ENCODE data around the gene SYNM. TPM values are rescaled to one million over a fixed set of nuclear protein-coding genes. Genes with fewer than 3 reads are reported as not detected.

Gene SYNM
- total and polyA plus RNA-seq, 2 of the 8 experiments (the other 6 are each of a cell fraction or from before 2014, with no cell fraction given), result 0.89 to 2.0 TPM

- Histone ChIP-seq H2BK20ac (ENCODE audit: low read length) (no peak overlapping the region), H2BK120ac (replicated peaks; ENCODE audit: low read depth, low read length) (no peak overlapping the region), H3K79me1 (ENCODE audit: low read depth, low read length) (no peaks in the 10 kb centered on the region), H4K91ac (replicated peaks; ENCODE audit: insufficient read length, low read length) (no peak overlapping the region), H3K23me2 (ENCODE audit: low read depth, low read length) (no peaks in the 10 kb centered on the region), H3K14ac (ENCODE audit: insufficient read length) (no peak overlapping the region), H3K18ac (ENCODE audit: extremely low read depth, low read length) (no peak overlapping the region), H4K5ac (ENCODE audit: insufficient read length, low read depth, low read length) (no peak overlapping the region), H4K20me1 (replicated peaks in 1 of 2; ENCODE audit: control insufficient read depth in 1 of 2, insufficient read depth in 2 of 2, low read length in 2 of 2) (peaks cover 0 to 1% of the 10 kb centered on the region in 2 experiments), H3K9me3 (ENCODE audit: insufficient read depth in 2 of 2, low read depth in 1 of 2, low read length in 1 of 2) (no peaks in the 10 kb centered on the region), H3K9ac (replicated peaks in 1 of 4; ENCODE audit: extremely low read depth in 1 of 4, low read depth in 3 of 4, low read length in 3 of 4) (no peak overlapping the region), H2BK5ac (ENCODE audit: low read depth, low read length) (no peak overlapping the region), H4K8ac (ENCODE audit: extremely low read depth, insufficient read depth, low read length) (no peak overlapping the region), H3K79me2 (ENCODE audit: control insufficient read depth in 1 of 2, insufficient read depth in 2 of 2, low read length in 2 of 2) (no peaks in the 10 kb centered on the region), H2BK12ac (ENCODE audit: low read depth, low read length) (no peak overlapping the region), H3K4ac (replicated peaks; ENCODE audit: insufficient read length, low read depth, low read length) (no peak overlapping the region), H2AK5ac (ENCODE audit: low read depth, low read length) (0 out of 2 replicates have a peak overlapping the region, but pooled peaks have one; percentile 28), H3K56ac (replicated peaks; ENCODE audit: insufficient read length, low read depth, low read length) (no peak overlapping the region), H3K4me2 (ENCODE audit: insufficient read depth in 1 of 2, low read depth in 2 of 2, low read length in 2 of 2) (no peak overlapping the region), H2AFZ (ENCODE audit: low read length) (no peak overlapping the region), H3K36me3 (ENCODE audit: control insufficient read depth in 2 of 4, insufficient read depth in 4 of 4, low read length in 3 of 4) (no peaks in the 10 kb centered on the region), H3K4me1 (replicated peaks in 1 of 4; ENCODE audit: control insufficient read depth in 3 of 4, insufficient read depth in 4 of 4, low read length in 3 of 4) (peaks cover 0 to 3% (median 0%) of the 10 kb centered on the region in 4 experiments; a peak in 1 of 7 replicates), H3K27me3 (replicated peaks in 1 of 4; ENCODE audit: control insufficient read depth in 3 of 4, extremely low read depth in 1 of 4, insufficient read depth in 3 of 4, low read length in 3 of 4) (no peaks in the 10 kb centered on the region), H3K23ac (ENCODE audit: insufficient read length) (no peak overlapping the region), H3K27ac (ENCODE audit: low read depth, low read length) (no peak overlapping the region), H2BK15ac (ENCODE audit: low read length) (no peak overlapping the region), H3K4me3 (ENCODE audit: extremely low read depth in 1 of 4, insufficient read depth in 2 of 4, low read depth in 3 of 4, low read length in 4 of 4) (no peak overlapping the region)
- TF ChIP-seq SRF (IDR thresholded peaks at IDR 0.05; ENCODE audit: low read depth, low read length) (no peak), POU5F1 (IDR thresholded peaks at IDR 0.05; ENCODE audit: low read depth, low read length) (no peak), SIN3A (conservative IDR thresholded peaks at IDR 0.05 in 1 of 2, IDR thresholded peaks at IDR 0.05 in 1 of 2; ENCODE audit: low read depth in 1 of 2, low read length in 2 of 2) (no peak), RFX5 (IDR thresholded peaks at IDR 0.05; ENCODE audit: borderline replicate concordance, low read depth, low read length) (no peak)
- no peak for DNase-seq (ENCODE audit: low read depth in 1 of 2, low spot score in 2 of 2)
- ChIA-PET POLR2A (ENCODE audit: partially characterized antibody) (interaction anchor here (1.5 kb wide), 1 partner anchor 9 kb away, joined by 5 read pairs; no protein-coding TSS in a partner anchor), CTCF (ENCODE audit: partially characterized antibody) (interaction anchor here (0.6 to 5.1 kb wide), 8 partner anchors 9 to 640 kb away, joined by 3 to 23 read pairs (median 4); no protein-coding TSS in a partner anchor)
- no peak for FAIRE-seq
- WGBS, 2 experiments (ENCODE audit: extremely low coverage in 1 of 2, insufficient coverage in 1 of 2, insufficient read length in 1 of 2, insufficient replicate concordance in 2 of 2, low coverage in 1 of 2, low lambda C conversion rate in 2 of 2, missing lambda C conversion rate in 1 of 2), result 84% methylated on average over 6 of the region's 6 CpGs; no CpG with 5 or more reads in 1 of the 2 experiments
These were observed 36.7 kb upstream of the SYNM start for GRCh38 chr15:99068186-99068585.
